HG03457 (cell line): ENCODE data around the gene AKAP13.
"Not testable (repeated sequence)": the region's sequence is repeated elsewhere in the genome, so short reads cannot be mapped to it uniquely, and the experiment has no call there.

Source experiments
- ATAC-seq: cut with Tn5 transposase; IDR thresholded peaks from one replicate; pipeline ENCODE4 v1.9.1; 2021; ENCODE audit warnings: moderate number of reproducible peaks; ENCODE audit not compliant: unreplicated experiment

Gene AKAP13

GRCh38 chr15:85562824-85563223 is 182.4 kb downstream of the AKAP13 start:
- no peak for ATAC-seq

DNA sequence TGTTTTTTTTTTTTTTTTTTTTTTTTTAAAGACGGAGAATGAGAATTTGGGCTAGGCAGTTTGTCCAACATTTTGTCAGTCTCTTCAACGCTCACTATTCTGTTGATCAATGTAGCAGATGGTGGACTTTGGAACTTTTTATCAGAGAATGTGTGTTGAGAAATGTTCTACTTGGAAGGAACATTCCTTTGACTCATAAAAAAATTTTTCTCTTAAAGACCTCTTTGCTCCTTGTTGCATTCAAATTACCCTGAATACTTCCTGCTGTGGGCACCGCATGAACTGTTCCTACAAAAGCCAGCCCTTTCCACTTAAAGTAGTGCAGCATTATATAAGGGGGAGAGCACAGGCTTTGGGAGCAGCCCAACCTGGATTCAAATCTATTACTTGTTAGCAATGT is 182.9 kb downstream of the AKAP13 start:
- ATAC-seq, result no peak

DNA sequence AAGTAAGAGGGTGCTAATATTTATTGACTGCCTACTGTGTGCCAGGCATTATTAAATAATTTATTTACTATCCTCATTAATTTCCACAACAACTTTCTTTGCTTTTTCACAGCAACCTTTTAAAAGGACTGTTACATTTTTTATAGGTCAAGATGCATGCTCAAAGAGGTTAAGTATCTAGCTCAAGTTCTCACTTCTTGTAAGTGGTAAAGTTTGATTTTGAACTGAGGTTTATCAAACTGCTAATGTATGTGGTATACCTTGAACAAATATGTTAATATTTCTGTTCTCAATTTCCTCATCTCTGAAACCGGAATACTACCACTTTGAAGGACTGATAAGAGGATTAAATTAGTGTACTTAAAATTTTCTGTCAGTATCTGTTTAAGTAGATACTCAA is 183.3 kb downstream of the AKAP13 start:
- ATAC-seq, result no peak

DNA sequence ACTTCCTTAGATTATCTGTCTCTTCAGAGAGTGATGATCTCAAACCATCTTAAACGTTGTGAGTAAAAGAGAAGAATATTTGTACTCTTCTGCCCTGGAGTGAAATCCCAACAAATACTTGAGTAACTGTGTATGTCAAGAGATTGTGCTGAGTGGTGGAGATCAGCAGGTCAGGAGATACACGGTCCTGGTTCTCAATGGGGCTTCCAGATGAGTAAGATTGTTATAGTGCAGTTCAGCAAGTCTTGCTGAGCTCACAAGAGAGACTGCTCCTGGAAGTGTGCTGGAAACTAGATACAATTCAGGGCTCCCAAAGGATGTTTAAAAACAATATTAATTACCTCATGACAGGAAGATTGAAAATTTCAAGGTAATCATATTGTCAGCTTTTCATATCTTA is 184.3 kb downstream of the AKAP13 start:
- ATAC-seq, result no peak

DNA sequence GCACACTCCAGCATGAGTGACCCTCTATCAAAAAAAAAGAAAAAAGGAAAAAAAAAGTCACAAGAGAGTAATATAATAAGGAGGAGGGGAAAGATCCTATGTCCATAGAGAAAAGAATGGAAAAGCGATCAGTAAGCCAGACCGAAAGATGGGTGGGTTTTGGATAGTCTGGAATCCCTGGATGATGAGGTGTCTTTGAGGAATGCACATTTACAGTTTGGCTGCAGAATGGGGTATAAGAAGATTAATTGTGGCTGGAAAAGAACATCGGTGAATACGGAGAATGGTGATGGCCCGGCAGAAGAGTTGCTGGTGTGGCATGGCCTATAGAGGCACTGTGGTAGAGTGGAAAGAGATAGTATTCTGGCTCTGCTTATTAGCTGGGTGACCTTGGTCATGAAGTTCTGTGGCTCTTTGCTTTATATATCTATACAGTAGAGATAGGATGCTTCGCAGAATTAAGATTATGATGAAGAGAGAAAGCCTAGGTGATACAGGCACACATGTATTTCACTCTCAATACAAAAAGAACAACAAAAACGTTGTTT is 187.9 kb downstream of the AKAP13 start:
- ATAC-seq, result no peak

DNA sequence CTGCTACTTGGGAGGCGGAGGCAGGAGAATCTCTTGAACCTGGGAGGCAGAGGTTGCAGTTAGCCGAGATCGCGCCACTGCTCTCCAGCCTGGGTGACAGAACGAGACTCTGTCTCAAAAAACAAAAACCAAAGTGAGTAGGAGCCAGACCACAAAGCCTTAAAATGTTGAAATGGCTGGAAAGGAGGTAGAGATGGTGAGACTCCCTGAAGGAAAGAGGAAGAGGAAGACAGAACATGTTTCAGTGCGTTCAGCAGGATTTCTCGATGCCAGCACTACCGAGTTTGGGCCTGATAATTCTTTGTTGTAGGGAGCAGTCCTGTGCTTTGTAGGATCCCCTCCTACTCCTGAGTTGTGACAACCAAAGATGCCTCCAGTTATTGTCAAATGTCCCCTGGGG is 189.9 kb downstream of the AKAP13 start:
- ATAC-seq, result no peak

- no peak for ATAC-seq
Measured at GRCh38 chr15:85571780-85572179, 191.4 kb downstream of the AKAP13 start.

GRCh38 chr15:85576392-85576791 is 196.0 kb downstream of the AKAP13 start:
- ATAC-seq, result no peak

GRCh38 chr15:85578941-85579701 is 198.7 kb downstream of the AKAP13 start:
- ATAC-seq, result no peak

DNA sequence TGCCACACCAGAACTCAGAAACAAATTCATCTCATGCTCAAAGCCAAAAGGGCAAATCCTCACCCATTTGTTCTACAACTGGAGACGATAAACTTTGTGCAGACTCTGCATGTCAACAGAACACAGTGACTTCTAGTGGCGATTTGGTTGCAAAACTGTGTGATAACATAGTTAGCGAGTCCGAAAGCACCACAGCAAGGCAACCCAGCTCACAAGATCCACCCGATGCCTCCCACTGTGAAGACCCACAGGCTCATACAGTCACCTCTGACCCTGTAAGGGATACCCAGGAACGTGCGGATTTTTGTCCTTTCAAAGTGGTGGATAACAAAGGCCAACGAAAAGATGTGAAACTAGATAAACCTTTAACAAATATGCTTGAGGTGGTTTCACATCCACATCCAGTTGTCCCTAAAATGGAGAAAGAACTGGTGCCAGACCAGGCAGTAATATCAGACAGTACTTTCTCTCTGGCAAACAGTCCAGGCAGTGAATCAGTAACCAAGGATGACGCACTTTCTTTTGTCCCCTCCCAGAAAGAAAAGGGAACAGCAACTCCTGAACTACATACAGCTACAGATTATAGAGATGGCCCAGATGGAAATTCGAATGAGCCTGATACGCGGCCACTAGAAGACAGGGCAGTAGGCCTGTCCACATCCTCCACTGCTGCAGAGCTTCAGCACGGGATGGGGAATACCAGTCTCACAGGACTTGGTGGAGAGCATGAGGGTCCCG is 199.7 kb downstream of the AKAP13 start:
- no peak for ATAC-seq

DNA sequence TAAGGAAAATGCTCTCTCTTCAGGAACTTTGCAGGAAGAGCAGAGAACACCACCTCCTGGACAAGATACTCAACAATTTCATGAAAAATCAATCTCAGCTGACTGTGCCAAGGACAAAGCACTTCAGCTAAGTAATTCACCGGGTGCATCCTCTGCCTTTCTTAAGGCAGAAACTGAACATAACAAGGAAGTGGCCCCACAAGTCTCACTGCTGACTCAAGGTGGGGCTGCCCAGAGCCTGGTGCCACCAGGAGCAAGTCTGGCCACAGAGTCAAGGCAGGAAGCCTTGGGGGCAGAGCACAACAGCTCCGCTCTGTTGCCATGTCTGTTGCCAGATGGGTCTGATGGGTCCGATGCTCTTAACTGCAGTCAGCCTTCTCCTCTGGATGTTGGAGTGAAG is 200.5 kb downstream of the AKAP13 start:
- ATAC-seq, result no peak

GRCh38 chr15:85581495-85581894 is 201.1 kb downstream of the AKAP13 start:
- ATAC-seq, result no peak

GRCh38 chr15:85582131-85583079 is 202.0 kb downstream of the AKAP13 start:
- no peak for ATAC-seq

DNA sequence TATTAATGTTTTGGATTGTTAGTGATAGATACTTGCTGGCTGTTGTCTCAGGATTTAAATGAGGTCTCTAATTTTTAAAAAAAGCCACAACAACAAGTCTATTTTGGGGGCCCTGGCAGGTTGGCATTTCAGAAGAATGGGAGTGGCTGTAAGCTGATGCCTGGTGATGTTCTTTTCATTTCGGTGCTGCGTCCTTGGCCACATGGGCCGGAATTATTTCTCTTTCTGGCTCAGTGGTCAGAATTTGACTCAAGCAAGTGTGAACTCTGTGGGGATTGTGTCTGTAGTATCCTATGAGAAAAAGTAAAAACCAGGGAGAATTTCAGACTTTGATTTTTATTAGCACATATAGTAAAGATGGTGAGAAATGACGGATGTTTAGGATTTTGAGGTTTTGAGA is 203.0 kb downstream of the AKAP13 start:
- ATAC-seq, result peak; percentile 4

- peak; percentile 47 for ATAC-seq
Measured at GRCh38 chr15:85583923-85584390, 203.6 kb downstream of the AKAP13 start.

- no peak for ATAC-seq
Measured at GRCh38 chr15:85584872-85585271, 204.5 kb downstream of the AKAP13 start.

DNA sequence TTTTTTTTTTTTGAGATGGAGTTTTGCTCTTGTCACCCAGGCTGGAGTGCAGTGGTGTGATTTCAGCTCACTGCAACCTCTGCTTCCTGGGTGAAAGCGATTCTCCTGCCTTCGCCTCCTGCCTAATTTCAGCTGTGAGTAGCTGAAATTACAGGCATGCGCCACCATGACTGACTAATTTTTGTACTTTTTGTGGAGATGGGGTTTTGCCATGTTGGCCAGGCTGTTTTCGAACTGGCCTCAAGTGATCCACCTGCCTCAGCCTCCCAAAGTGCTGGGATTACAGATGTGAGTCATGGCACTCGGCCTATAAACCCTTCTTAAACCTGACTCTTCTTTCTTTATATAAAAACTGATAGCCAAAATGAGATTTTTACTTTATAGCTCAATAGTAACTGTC is 205.8 kb downstream of the AKAP13 start:
- ATAC-seq, result not testable (repeated sequence)

DNA sequence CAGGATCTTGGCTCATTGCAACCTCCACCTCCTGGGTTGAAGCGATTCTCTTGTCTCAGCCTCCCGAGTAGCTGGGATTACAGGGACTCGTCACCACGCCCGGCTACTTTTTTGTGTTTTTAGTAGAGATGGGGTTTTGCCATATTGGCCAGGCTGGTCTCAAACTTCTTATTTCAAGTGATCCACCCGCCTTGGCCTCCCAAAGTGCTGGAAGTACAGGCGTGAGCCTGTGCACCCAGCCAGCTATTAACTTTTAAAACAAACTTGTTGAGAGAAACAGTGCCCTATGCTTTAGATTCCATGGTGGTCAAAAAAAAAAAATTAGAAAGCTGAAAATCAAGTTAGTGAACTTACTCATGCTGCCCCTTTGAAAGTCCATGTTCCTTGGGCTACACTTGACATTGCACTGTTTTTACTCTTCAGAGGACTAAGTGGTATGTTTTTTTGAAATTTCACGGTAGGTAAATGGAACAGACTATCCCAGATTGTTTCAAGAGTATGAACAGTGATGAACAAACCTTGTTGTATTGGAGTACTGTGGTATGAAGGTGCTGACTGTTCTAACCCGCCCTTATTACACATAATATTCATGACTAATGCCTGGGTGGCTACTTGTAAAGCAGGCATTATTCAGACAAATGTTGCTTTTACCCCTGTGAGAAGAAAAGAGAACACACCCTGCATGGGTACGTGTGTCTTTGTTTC is 207.5 kb downstream of the AKAP13 start:
- no peak for ATAC-seq

- no peak for ATAC-seq
Measured at GRCh38 chr15:85588677-85589076, 208.3 kb downstream of the AKAP13 start.

DNA sequence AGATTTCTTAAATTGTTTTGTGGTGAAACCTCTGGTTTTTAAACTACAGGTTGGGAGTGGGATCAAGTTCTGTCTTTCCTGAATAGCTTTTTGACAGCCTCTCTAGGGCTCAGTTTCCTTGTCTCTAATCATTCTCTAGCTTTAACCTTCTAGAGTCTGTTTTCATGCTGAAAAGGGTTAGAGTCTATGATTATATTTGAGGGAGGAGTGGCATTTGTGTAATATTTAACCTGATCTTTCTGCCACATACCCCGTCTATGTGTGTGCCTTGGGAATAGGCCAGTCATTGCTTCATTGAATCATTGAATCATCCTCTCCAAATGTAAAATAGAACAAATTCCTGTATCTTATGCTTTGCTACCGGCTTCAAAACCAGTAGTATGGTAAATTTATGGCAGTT is 209.4 kb downstream of the AKAP13 start:
- no peak for ATAC-seq
